Suprapubic skin (tissue), 4 donors: Measurements from ENCODE around the gene MYO1F. TPM values are rescaled to one million over a fixed set of nuclear protein-coding genes. Genes with fewer than 3 reads are reported as not detected.

ENCODE experiments used
- DNase-seq, 2 donors: peaks; one replicate each; pipeline ENCODE4 v3.0.0-alpha.2; 2019; ENCODE audit warnings: low spot score in 2 of 2
- H3K27ac ChIP-seq: fragments of 200-600 bp; sonication (generic); one replicate; pipeline ENCODE4 v1.5.1; 2019
- H3K27me3 ChIP-seq: fragments of 200-600 bp; sonication (generic); one replicate; pipeline ENCODE4 v1.5.1; 2019
- H3K36me3 ChIP-seq: fragments of 200-600 bp; sonication (generic); one replicate; pipeline ENCODE4 v1.5.1; 2019
- H3K4me1 ChIP-seq: fragments of 200-600 bp; sonication (generic); one replicate; pipeline ENCODE4 v1.5.1; 2019
- H3K4me3 ChIP-seq: fragments of 200-600 bp; sonication (generic); one replicate; pipeline ENCODE4 v1.5.1; 2019; ENCODE audit warnings: mild to moderate bottlenecking
- H3K9me3 ChIP-seq: fragments of 200-600 bp; sonication (generic); one replicate; pipeline ENCODE4 v1.5.1; 2019
- CTCF ChIP-seq, 2 donors: fragments of 200-600 bp in 1 of 2; fragments of 450-650 bp in 1 of 2; sonication (generic) in 1 of 2; IDR thresholded peaks; one replicate each; pipeline ENCODE4 v1.5.1; 2016 to 2019; ENCODE audit warnings: antibody characterized with exemption in 2 of 2, mild to moderate bottlenecking in 1 of 2, moderate library complexity in 1 of 2
- EP300 ChIP-seq: sonication (generic); formaldehyde crosslinking; IDR thresholded peaks from one replicate; pipeline ENCODE4 v1.6.1; 2017; ENCODE audit warnings: antibody characterized with exemption
- POLR2A ChIP-seq, 2 donors: fragments of 450-650 bp; IDR thresholded peaks; one replicate each; pipeline ENCODE4 v1.6.1; 2017; ENCODE audit warnings: antibody characterized with exemption in 2 of 2, mild to moderate bottlenecking in 2 of 2, moderate library complexity in 2 of 2
- POLR2AphosphoS5 ChIP-seq, 3 donors: sonication (generic); formaldehyde crosslinking; IDR thresholded peaks; one replicate each; pipeline ENCODE4 v1.6.1; 2017; ENCODE audit warnings: antibody characterized with exemption in 3 of 3
- WGBS: methylation state at CpG from one replicate; pipeline ENCODE4 v1.1.5; 2018; 5-methylcytosine and 5-hydroxymethylcytosine counted together
- total RNA-seq, 4 donors: library from RNA; depleted of rRNA; stranded (reverse); fragments of >200 nt; gene quantifications; one replicate each; pipeline ENCODE4 v1.1.0, GENCODE V29; 2016

The MYO1F gene
- total RNA-seq, 4 donors from 2014 or later: 3.2 to 14.6 (median 3.3) TPM

- H3K36me3 ChIP-seq: peaks cover 35% of the 10 kb centered on the region
- TF ChIP-seq POLR2A (IDR thresholded peaks at IDR 0.05): no peak
- TF ChIP-seq POLR2AphosphoS5 (IDR thresholded peaks at IDR 0.05): no peak
- TF ChIP-seq EP300: no peak
- no peak for TF ChIP-seq CTCF (IDR thresholded peaks at IDR 0.05)
- WGBS: 93% methylated on average over 20 of the region's 20 CpGs
- H3K4me1 ChIP-seq: no peaks in the 10 kb centered on the region
- H3K9me3 ChIP-seq: no peaks in the 10 kb centered on the region
- H3K4me3 ChIP-seq: no peak overlapping the region
- no peaks in the 10 kb centered on the region for H3K27me3 ChIP-seq
- no peak overlapping the region for H3K27ac ChIP-seq
- DNase-seq: no peak
Measured at GRCh38 chr19:8544168-8544567, 33.1 kb downstream of the MYO1F start.

DNA sequence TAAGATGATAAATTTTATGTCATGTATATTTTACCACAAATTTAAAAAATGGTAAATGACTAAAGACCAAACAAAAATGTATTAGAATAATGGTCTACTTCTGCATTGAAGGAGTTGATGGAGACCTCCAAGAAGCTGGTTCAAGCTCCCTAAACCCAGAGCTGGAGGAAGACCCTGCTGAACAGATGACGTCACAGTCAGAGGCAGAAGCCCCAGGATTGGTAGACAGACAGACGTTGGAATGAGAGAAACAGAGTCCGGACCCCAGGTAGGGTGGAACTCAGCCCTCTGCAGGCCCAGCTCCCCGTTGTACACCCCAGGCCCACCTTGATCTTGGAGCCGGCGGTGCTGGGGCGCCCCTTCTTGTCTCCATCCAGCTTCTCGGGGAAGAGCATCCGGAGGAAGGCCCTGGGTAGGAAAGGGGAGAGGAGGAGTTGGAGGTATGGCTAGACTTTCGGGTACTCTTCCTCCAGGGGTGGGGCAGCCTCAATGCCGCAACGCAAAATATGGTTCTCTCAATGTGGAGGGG is 37.6 kb downstream of the MYO1F start:
- H3K27ac ChIP-seq: no peak overlapping the region
- TF ChIP-seq CTCF (IDR thresholded peaks at IDR 0.05) (no peak), POLR2A (IDR thresholded peaks at IDR 0.05) (no peak), EP300 (no peak), POLR2AphosphoS5 (IDR thresholded peaks at IDR 0.05) (no peak)
- DNase-seq: no peak
- H3K4me1 ChIP-seq: no peaks in the 10 kb centered on the region
- H3K27me3 ChIP-seq: no peaks in the 10 kb centered on the region
- peaks cover 9% of the 10 kb centered on the region for H3K36me3 ChIP-seq
- no peaks in the 10 kb centered on the region for H3K9me3 ChIP-seq
- 92% methylated on average over 12 of the region's 12 CpGs for WGBS
- no peak overlapping the region for H3K4me3 ChIP-seq

DNA sequence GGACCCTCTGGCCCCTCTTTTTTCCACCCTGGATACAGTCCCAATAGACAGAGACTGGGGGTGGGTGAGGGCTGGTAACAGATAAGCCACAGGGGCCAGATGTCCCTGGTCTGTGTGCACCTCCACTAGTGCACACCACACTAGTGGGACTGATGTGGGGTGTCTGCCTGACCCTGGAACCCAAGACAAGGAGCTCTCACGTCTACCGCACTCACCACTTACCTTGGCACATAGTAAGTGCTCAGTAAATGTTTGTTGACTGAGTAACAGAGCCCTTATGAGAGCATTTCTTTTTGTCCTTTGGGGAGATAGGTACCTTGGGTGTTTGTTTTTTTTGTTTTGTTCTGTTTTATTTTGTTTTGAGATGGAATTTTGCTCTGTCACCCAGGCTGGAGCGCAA is 40.1 kb downstream of the MYO1F start:
- WGBS: 94% methylated on average over 3 of the region's 3 CpGs
- Histone ChIP-seq H3K27me3 (no peaks in the 10 kb centered on the region), H3K27ac (no peak overlapping the region)

GRCh38 chr19:8536282-8536681 is 41.0 kb downstream of the MYO1F start:
- Histone ChIP-seq H3K36me3 (no peaks in the 10 kb centered on the region), H3K27me3 (no peaks in the 10 kb centered on the region), H3K4me3 (no peak overlapping the region), H3K4me1 (no peaks in the 10 kb centered on the region), H3K27ac (no peak overlapping the region), H3K9me3 (no peaks in the 10 kb centered on the region)
- WGBS: 66% methylated on average over 21 of the region's 22 CpGs
- TF ChIP-seq POLR2A (IDR thresholded peaks at IDR 0.05): no peak
- no peak for TF ChIP-seq EP300
- no peak for TF ChIP-seq POLR2AphosphoS5 (IDR thresholded peaks at IDR 0.05)
- TF ChIP-seq CTCF (IDR thresholded peaks at IDR 0.05): no peak
- DNase-seq: no peak

More for the DNA sequence above, 40.1 kb downstream of the MYO1F start:
- no peaks in the 10 kb centered on the region for H3K4me1 ChIP-seq
- H3K36me3 ChIP-seq: no peaks in the 10 kb centered on the region
- H3K9me3 ChIP-seq: no peaks in the 10 kb centered on the region
- DNase-seq: no peak
- H3K4me3 ChIP-seq: no peak overlapping the region
- TF ChIP-seq EP300 (no peak), CTCF (IDR thresholded peaks at IDR 0.05) (no peak), POLR2AphosphoS5 (IDR thresholded peaks at IDR 0.05) (no peak), POLR2A (IDR thresholded peaks at IDR 0.05) (no peak)

DNA sequence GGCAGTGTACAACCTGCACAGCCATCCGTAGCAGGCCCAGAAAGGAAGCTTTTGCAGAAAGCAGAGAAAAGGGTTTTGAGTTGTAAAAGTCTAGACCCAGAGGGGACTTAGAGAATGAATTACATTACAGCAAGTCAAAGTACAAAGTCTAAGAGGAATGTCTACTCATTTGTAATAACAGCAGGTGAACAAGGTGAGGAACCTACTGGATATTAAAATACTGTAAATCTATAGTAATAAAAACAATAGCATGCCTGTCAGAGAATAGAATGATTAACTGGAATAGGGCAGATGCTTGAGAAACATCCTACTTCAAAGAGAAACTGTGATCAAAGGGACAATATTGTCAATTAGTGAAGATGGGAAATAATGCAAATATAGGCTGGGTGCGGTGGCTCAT is 45.0 kb downstream of the MYO1F start:
- DNase-seq: no peak
- no peaks in the 10 kb centered on the region for H3K9me3 ChIP-seq
- H3K4me3 ChIP-seq: no peak overlapping the region
- peaks cover 4% of the 10 kb centered on the region for H3K4me1 ChIP-seq
- no peak overlapping the region for H3K27ac ChIP-seq
- peaks cover 10% of the 10 kb centered on the region for H3K36me3 ChIP-seq
- H3K27me3 ChIP-seq: no peaks in the 10 kb centered on the region
- WGBS: 66% methylated on average over 2 of the region's 2 CpGs
- TF ChIP-seq CTCF (IDR thresholded peaks at IDR 0.05) (no peak), POLR2A (IDR thresholded peaks at IDR 0.05) (no peak), EP300 (no peak), POLR2AphosphoS5 (IDR thresholded peaks at IDR 0.05) (no peak)
